ENCODE measurements around the gene CYP2B6.
"Not testable (repeated sequence)": the region's sequence is repeated elsewhere in the genome, so short reads cannot be mapped to it uniquely, and the experiment has no call there.

CYP2B6 gene

GRCh38 chr19:40954573-40954972, 36.5 kb upstream of the CYP2B6 start:
- H3K4me3 ChIP-seq (ENCODE audit: low read depth, low read length), result no peak overlapping the region
- DNase-seq (ENCODE audit: low read depth), result no peak
- TF ChIP-seq CTCF (IDR thresholded peaks at IDR 0.05; ENCODE audit: low read depth, low read length, missing control alignments), result no peak

GRCh38 chr19:40959338-40959737, 31.7 kb upstream of the CYP2B6 start:
- DNase-seq (ENCODE audit: low read depth), result no peak
- H3K4me3 ChIP-seq (ENCODE audit: low read depth, low read length), result no peak overlapping the region
- no peak for TF ChIP-seq CTCF (IDR thresholded peaks at IDR 0.05; ENCODE audit: low read depth, low read length, missing control alignments)

GRCh38 chr19:40960062-40960685, 30.9 kb upstream of the CYP2B6 start:
- H3K4me3 ChIP-seq (ENCODE audit: low read depth, low read length), result no peak overlapping the region
- no peak for TF ChIP-seq CTCF (IDR thresholded peaks at IDR 0.05; ENCODE audit: low read depth, low read length, missing control alignments)
- DNase-seq (ENCODE audit: low read depth), result no peak

- no peak for TF ChIP-seq CTCF (IDR thresholded peaks at IDR 0.05; ENCODE audit: low read depth, low read length, missing control alignments)
- no peak overlapping the region for H3K4me3 ChIP-seq (ENCODE audit: low read depth, low read length)
- DNase-seq (ENCODE audit: low read depth), result no peak
Observed at GRCh38 chr19:40960780-40961179, 30.3 kb upstream of the CYP2B6 start.

- DNase-seq (ENCODE audit: low read depth), result no peak
- no peak overlapping the region for H3K4me3 ChIP-seq (ENCODE audit: low read depth, low read length)
- no peak for TF ChIP-seq CTCF (IDR thresholded peaks at IDR 0.05; ENCODE audit: low read depth, low read length, missing control alignments)
Observed at GRCh38 chr19:40962460-40962961, 28.6 kb upstream of the CYP2B6 start.

- not testable (repeated sequence) for H3K4me3 ChIP-seq (ENCODE audit: low read depth, low read length); DNase-seq (ENCODE audit: low read depth)
Observed at GRCh38 chr19:40964361-40964760, 26.7 kb upstream of the CYP2B6 start.

- H3K4me3 ChIP-seq (ENCODE audit: low read depth, low read length); DNase-seq (ENCODE audit: low read depth): not testable (repeated sequence)
Observed at GRCh38 chr19:40965351-40965750, 25.7 kb upstream of the CYP2B6 start.

GRCh38 chr19:40966591-40966990, 24.5 kb upstream of the CYP2B6 start:
- not testable (repeated sequence) for DNase-seq (ENCODE audit: low read depth); H3K4me3 ChIP-seq (ENCODE audit: low read depth, low read length)

- not testable (repeated sequence) for H3K4me3 ChIP-seq (ENCODE audit: low read depth, low read length); DNase-seq (ENCODE audit: low read depth)
Observed at GRCh38 chr19:40968065-40968464, 23.0 kb upstream of the CYP2B6 start.

- not testable (repeated sequence) for DNase-seq (ENCODE audit: low read depth); H3K4me3 ChIP-seq (ENCODE audit: low read depth, low read length)
Observed at GRCh38 chr19:40969721-40970120, 21.4 kb upstream of the CYP2B6 start.

GRCh38 chr19:40970396-40971345, 20.4 kb upstream of the CYP2B6 start:
- not testable (repeated sequence) for H3K4me3 ChIP-seq (ENCODE audit: low read depth, low read length); DNase-seq (ENCODE audit: low read depth)

All from GM12864 (cell line).